Thyroid gland (tissue), 4 donors: Measurements from ENCODE around the gene RIPOR3. TPM values are rescaled to one million over a fixed set of nuclear protein-coding genes. Genes with fewer than 3 reads are reported as not detected.

Experiments
- DNase-seq, 2 donors: peaks; one replicate each; pipeline ENCODE4 v3.0.0-alpha.2; 2019
- H3K27ac ChIP-seq, 3 donors: fragments of 200-600 bp; sonication (generic); 1 replicate in 2 of 3; 2 replicates in 1 of 3; pipeline ENCODE4 v1.5.1; 2016 to 2019; ENCODE audit warnings: mild to moderate bottlenecking in 1 of 3, moderate library complexity in 1 of 3
- H3K27me3 ChIP-seq: fragments of 200-600 bp; sonication (generic); one replicate; pipeline ENCODE4 v1.5.1; 2019
- H3K36me3 ChIP-seq, 2 donors: fragments of 200-600 bp; sonication (generic); one replicate each; pipeline ENCODE4 v1.5.1; 2016 to 2019
- H3K4me1 ChIP-seq, 2 donors: fragments of 200-600 bp; sonication (generic); one replicate each; pipeline ENCODE4 v1.5.1; 2017 to 2019
- H3K4me3 ChIP-seq, 3 donors: fragments of 200-600 bp; sonication (generic); replicated peaks in 1 of 3; 1 replicate in 2 of 3; 2 replicates in 1 of 3; pipeline ENCODE4 v1.5.1; 2016; ENCODE audit warnings: mild to moderate bottlenecking in 1 of 3
- H3K9me3 ChIP-seq: fragments of 200-600 bp; sonication (generic); one replicate; pipeline ENCODE4 v1.5.1; 2017
- POLR2A ChIP-seq, 2 donors: fragments of 450-650 bp; IDR thresholded peaks; one replicate each; pipeline ENCODE4 v1.6.1; 2017; ENCODE audit warnings: antibody characterized with exemption in 2 of 2, mild to moderate bottlenecking in 2 of 2, moderate library complexity in 1 of 2
- WGBS, 2 donors: methylation state at CpG; one replicate each; pipeline ENCODE4 v1.1.5; 2017; 5-methylcytosine and 5-hydroxymethylcytosine counted together
- intact Hi-C: fragments of 100-400 bp; cut with DNase I; formaldehyde crosslinking; loops from one replicate; pipeline ENCODE4 v1.15.1; 2023
- total RNA-seq, 4 donors: library from RNA; depleted of rRNA; stranded (reverse); fragments of >200 nt; gene quantifications; one replicate each; pipeline ENCODE4 v1.2.3, GENCODE V29; 2016
- TF ChIP-seq, protein P1 (sequence below), 6 experiments: fragments of 200-600 bp in 3 of 6; fragments of 450-650 bp in 3 of 6; sonication (generic) in 3 of 6; IDR thresholded peaks; one replicate each; pipeline ENCODE4 v1.5.1; 2016 to 2019; ENCODE audit warnings: antibody characterized with exemption in 6 of 6, mild to moderate bottlenecking in 2 of 6, inconsistent platforms in 1 of 6, moderate library complexity in 1 of 6

The RIPOR3 gene
- total RNA-seq, 4 donors from 2014 or later: 6.2 to 23.9 (median 9.5) TPM

DNA sequence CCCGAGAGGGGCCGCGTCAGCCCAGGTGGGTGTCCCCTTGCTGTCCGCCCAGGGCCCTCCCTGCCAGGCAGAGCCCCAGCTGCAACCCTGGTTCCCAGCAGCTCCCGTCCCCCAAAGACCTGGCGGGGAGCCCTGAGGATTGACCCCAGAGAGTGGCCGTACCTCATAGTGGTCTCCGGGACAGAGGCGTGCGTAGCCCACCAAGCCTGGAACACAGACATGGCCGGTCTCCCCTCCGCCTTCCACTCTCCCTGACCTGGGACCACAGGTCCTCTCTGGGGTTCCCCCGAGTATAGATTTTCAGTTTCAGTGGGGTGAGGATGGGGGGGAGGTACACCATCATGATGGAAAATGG, 82.6 kb downstream of the RIPOR3 start:
- WGBS, 2 donors: 92 to 99% methylated on average over 8 to 11 of the region's 13 CpGs
- Histone ChIP-seq H3K27ac (no peak overlapping the region), H3K4me1 (no peaks in the 10 kb centered on the region), H3K9me3 (no peaks in the 10 kb centered on the region), H3K4me3 (no peak overlapping the region), H3K27me3 (no peaks in the 10 kb centered on the region), H3K36me3 (no peaks in the 10 kb centered on the region)
- TF ChIP-seq POLR2A (IDR thresholded peaks at IDR 0.05): no peak
- TF ChIP-seq, protein P1, sequence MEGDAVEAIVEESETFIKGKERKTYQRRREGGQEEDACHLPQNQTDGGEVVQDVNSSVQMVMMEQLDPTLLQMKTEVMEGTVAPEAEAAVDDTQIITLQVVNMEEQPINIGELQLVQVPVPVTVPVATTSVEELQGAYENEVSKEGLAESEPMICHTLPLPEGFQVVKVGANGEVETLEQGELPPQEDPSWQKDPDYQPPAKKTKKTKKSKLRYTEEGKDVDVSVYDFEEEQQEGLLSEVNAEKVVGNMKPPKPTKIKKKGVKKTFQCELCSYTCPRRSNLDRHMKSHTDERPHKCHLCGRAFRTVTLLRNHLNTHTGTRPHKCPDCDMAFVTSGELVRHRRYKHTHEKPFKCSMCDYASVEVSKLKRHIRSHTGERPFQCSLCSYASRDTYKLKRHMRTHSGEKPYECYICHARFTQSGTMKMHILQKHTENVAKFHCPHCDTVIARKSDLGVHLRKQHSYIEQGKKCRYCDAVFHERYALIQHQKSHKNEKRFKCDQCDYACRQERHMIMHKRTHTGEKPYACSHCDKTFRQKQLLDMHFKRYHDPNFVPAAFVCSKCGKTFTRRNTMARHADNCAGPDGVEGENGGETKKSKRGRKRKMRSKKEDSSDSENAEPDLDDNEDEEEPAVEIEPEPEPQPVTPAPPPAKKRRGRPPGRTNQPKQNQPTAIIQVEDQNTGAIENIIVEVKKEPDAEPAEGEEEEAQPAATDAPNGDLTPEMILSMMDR (IDR thresholded peaks at IDR 0.05): no peak
- intact Hi-C loops: no loop called here
- no peak for DNase-seq

DNA sequence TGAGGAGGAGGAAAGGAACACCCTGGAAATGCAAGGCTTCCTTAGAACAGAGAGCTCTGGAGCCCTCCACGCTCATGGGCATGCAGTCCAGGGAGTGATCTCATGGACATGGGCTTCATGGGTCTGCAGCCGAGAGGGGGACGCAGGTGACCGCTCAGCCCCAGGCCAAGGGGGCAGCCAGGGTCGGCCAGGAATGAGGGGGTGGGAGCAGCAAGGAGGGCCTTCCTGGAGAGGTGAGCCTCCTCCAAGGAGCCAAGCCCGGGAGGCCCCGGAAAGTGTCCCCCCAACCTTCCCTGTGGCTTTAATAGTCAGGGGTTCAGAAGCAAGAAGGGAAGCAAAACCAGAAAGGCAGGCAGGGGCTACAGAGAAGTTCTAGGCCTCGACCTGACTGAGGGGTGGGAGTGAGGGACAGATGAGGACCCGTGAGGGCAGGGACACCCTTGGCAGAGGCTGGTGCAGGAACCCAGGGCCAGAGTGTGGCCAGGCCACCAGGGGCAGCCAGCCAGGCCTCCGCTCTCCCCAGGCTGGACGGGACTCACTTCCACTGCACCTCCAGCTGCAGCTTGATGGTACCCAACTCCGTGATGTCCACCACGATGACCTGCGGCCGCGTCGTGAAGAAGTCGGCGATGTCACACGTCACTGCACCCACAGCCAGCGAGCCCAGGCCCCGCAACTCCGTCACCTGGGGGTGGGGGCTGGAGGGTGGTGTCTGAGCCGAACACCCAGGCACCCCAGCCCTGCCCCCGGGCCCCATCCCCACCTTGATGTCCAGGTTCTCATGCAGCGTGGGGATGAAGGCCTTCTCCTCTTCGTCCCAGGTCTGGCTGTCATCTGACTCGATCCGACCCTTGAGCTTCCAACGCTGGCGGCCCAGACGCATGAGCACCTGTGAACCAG, 83.2 kb downstream of the RIPOR3 start:
- 88 to 93% methylated on average over 18 to 25 of the region's 32 CpGs for WGBS, 2 donors
- intact Hi-C loops: no loop called here
- no peaks in the 10 kb centered on the region for H3K4me1 ChIP-seq

DNA sequence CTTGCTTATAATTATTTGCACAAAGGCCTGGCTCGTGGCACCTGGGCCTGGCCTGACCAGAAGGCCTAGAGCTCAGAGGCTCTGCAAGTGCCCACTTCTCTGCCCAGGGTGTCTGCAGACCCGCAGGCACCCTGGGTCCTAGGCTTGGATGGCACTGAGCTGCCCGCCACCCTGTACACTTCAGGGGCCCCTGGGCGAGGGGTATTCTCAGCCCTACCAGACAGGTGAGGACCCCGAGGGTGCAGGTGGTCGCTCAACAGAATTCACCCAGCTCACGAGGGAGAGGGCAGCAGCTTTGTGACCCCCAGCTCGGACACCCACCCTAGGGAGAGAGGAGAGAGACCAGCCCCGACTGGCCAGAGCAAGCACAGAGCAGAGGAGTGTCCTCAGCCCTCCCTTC, 83.9 kb downstream of the RIPOR3 start:
- no peaks in the 10 kb centered on the region for H3K4me1 ChIP-seq
- H3K27ac ChIP-seq: no peak overlapping the region
- H3K36me3 ChIP-seq: no peaks in the 10 kb centered on the region
- H3K27me3 ChIP-seq: no peaks in the 10 kb centered on the region
- intact Hi-C loops: no loop called here
- no peaks in the 10 kb centered on the region for H3K9me3 ChIP-seq
- WGBS, 2 donors: 95 to 97% methylated on average over 2 to 6 of the region's 9 CpGs
- TF ChIP-seq POLR2A (IDR thresholded peaks at IDR 0.05): no peak
- TF ChIP-seq, protein P1 (IDR thresholded peaks at IDR 0.05): no peak
- H3K4me3 ChIP-seq: no peak overlapping the region
- DNase-seq: no peak

More for the DNA sequence above, 83.2 kb downstream of the RIPOR3 start:
- H3K27me3 ChIP-seq: no peaks in the 10 kb centered on the region
- H3K4me3 ChIP-seq: no peak overlapping the region
- no peak overlapping the region for H3K27ac ChIP-seq
- H3K36me3 ChIP-seq: no peaks in the 10 kb centered on the region
- TF ChIP-seq, protein P1 (IDR thresholded peaks at IDR 0.05): no peak
- no peak for TF ChIP-seq POLR2A (IDR thresholded peaks at IDR 0.05)
- no peak for DNase-seq
- H3K9me3 ChIP-seq: no peaks in the 10 kb centered on the region

DNA sequence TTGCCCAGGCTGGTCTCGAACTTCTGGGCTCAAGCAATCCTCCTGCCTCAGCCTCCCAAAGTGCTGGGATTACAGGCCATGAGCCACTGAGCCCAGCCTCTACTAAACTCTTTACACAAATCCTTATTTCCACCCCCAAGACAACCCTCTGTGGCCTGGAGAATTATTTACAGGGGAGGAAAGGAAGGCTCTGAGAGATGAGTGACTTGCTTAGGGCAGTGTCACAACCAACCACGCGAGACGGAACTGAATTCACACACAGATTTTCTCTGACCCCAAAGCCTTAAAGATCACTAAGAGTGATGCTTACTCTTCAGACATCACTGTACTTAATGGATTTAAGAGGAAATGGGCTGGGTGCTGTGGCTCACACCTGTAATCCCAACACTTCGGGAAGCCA, 86.2 kb downstream of the RIPOR3 start:
- TF ChIP-seq, protein P1 (IDR thresholded peaks at IDR 0.05): no peak
- TF ChIP-seq POLR2A (IDR thresholded peaks at IDR 0.05): no peak
- intact Hi-C loops: no loop called here
- H3K27ac ChIP-seq: no peak overlapping the region
- H3K4me3 ChIP-seq: no peak overlapping the region
- no peaks in the 10 kb centered on the region for H3K36me3 ChIP-seq
- H3K27me3 ChIP-seq: no peaks in the 10 kb centered on the region
- 93 to 97% methylated on average over 5 of the region's 5 CpGs for WGBS, 2 donors
- no peaks in the 10 kb centered on the region for H3K9me3 ChIP-seq
- no peak for DNase-seq
- no peaks in the 10 kb centered on the region for H3K4me1 ChIP-seq

DNA sequence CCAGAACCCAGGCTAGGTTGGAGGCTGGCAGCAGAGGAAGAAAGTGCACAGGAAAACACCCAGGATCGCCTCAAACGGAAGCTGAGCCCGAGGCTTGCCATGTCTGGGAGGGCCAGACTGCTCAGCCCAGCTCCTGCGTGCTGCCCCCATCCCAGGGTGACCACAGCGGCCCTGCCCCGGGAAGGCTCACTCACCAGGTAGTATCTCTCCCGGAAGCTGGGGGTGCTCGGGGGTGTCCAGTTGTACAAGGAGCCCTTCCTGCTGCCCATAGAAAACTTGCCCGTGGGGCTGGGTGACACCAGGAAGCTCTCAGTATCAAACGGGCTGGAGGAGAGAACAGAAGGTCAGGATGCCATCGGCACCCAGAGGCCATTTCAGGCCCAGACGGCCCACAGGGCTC, 86.9 kb downstream of the RIPOR3 start:
- no peaks in the 10 kb centered on the region for H3K36me3 ChIP-seq
- intact Hi-C loops: no loop called here

More for the DNA sequence above, 86.9 kb downstream of the RIPOR3 start:
- no peak for TF ChIP-seq POLR2A (IDR thresholded peaks at IDR 0.05)
- TF ChIP-seq, protein P1 (IDR thresholded peaks at IDR 0.05): no peak
- no peaks in the 10 kb centered on the region for H3K4me1 ChIP-seq
- no peak overlapping the region for H3K27ac ChIP-seq
- no peak for DNase-seq
- no peak overlapping the region for H3K4me3 ChIP-seq
- no peaks in the 10 kb centered on the region for H3K9me3 ChIP-seq
- H3K27me3 ChIP-seq: no peaks in the 10 kb centered on the region
- WGBS, 2 donors: 80 to 86% methylated on average over 6 to 11 of the region's 12 CpGs
